GM12878 (cell line): ENCODE results near the gene NUDT16. TPM values are rescaled to one million over a fixed set of nuclear protein-coding genes. Genes with fewer than 3 reads are reported as not detected.

Experiments used
- ATF2 ChIP-seq: IDR thresholded peaks from 2 replicates; pipeline ENCODE4 v1.6.1; 2012; ENCODE audit warnings: low read length, inconsistent platforms
- BCL3 ChIP-seq: IDR thresholded peaks from 2 replicates; pipeline ENCODE4 v1.6.1; 2011; ENCODE audit warnings: borderline replicate concordance, low read depth, mild to moderate bottlenecking, moderate library complexity, low read length; ENCODE audit not compliant: insufficient read depth, poor library complexity, severe bottlenecking
- JUND ChIP-seq: IDR thresholded peaks from 2 replicates; pipeline ENCODE4 v1.6.1; 2012; ENCODE audit warnings: low read depth, mild to moderate bottlenecking, low read length, improper control_type of control experiment, moderate library complexity
- SMAD1 ChIP-seq: fragments of 450-650 bp; IDR thresholded peaks from 2 replicates; pipeline ENCODE4 v1.6.1; 2018; ENCODE audit warnings: mild to moderate bottlenecking, low read depth; ENCODE audit not compliant: partially characterized antibody
- SMAD5 ChIP-seq: IDR thresholded peaks from 2 replicates; pipeline ENCODE4 v1.6.1; 2016; ENCODE audit warnings: antibody characterized with exemption, low read depth
- SREBF2 ChIP-seq: IDR thresholded peaks from 2 replicates; pipeline ENCODE4 v1.6.1; 2012; ENCODE audit warnings: mild to moderate bottlenecking, low read length
- polyA plus RNA-seq, 11 experiments: library from polyadenylated mRNA; depleted of rRNA in 4 of 11; unstranded in 6 of 11; stranded (reverse) in 5 of 11; fragments of >200 nt; fragmentation: Nextera tagmentation in 4 of 11; fragmentation: Illumina TruSeq in 1 of 11; extraction: Ambion mirVana in 4 of 11; extraction: Trizol in 1 of 11; gene quantifications; 1 replicate in 1 of 11; 2 replicates in 10 of 11; pipeline versions ENCODE4 v1.2.1 to v1.2.3, GENCODE V29; 2011 to 2016; ENCODE audit warnings: inconsistent platforms in 2 of 11, missing spikeins in 2 of 11, low read depth in 1 of 11
- total RNA-seq, 4 experiments: library from RNA; depleted of rRNA in 3 of 4; stranded (reverse); fragments of >200 nt in 3 of 4; fragmentation: Illumina TruSeq in 1 of 4; extraction: Trizol in 1 of 4; gene quantifications; 2 replicates each; pipeline versions ENCODE4 v1.2.1 to v1.2.3, GENCODE V29; 2013 to 2021
- TF ChIP-seq, protein P1 (sequence below), 3 experiments: IDR thresholded peaks in 2 of 3; conservative IDR thresholded peaks in 1 of 3; 2 replicates each; pipeline ENCODE4 v1.5.1; 2011; ENCODE audit warnings: low read depth in 3 of 3, low read length in 3 of 3, mild to moderate bottlenecking in 3 of 3, control low read depth in 2 of 3, moderate library complexity in 2 of 3, inconsistent platforms in 1 of 3, mixed read lengths in 1 of 3; ENCODE audit not compliant: control insufficient read depth in 2 of 3, insufficient read depth in 1 of 3; ENCODE audit errors: extremely low read depth in 1 of 3

NUDT16 gene
- total and polyA plus RNA-seq, 10 of the 15 experiments (the other 5 are each of a cell fraction or from before 2014, with no cell fraction given) = 1.4 to 16.6 (median 10.4) TPM

DNA sequence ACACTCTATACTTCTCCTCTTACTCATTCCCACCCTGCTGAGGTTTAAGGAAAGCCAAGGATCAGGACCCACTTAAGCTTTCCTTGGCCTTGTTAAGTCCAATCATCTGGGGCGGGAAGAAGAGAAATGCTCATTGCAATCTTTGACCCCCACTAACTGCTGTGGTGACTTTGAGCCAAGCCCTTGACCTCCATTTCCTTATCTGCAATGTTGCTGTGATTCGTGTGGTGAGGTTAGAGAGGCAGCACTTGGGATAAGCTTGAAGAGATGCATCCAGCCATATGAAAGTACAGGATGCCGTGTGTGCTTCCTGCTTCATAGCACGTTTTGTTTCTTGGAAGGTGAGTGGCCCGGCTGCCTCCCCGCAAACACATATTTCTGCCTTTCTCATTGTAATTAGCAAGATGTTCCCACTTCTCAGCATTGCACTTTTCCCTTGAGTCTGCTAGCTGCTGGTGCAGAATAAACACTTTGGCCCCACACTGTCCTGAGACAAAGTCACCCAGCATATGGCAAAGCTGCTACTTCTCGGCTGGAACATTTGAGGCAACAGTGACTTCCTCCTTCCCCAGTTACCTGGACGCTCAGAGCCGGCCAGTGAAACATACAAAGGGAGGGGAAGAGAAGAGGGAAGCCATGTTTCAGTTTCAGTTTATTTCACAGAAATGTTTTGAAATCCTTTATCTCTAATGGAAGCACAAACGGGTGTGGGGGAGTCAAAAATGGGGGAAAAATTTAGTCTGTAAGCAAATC lies 10.5 kb upstream of the NUDT16 start (continued):
- TF ChIP-seq ATF2 (no peak), SMAD5 (no peak), SREBF2 (no peak), JUND (no peak), BCL3 (no peak), SMAD1 (no peak)
- TF ChIP-seq, protein P1, sequence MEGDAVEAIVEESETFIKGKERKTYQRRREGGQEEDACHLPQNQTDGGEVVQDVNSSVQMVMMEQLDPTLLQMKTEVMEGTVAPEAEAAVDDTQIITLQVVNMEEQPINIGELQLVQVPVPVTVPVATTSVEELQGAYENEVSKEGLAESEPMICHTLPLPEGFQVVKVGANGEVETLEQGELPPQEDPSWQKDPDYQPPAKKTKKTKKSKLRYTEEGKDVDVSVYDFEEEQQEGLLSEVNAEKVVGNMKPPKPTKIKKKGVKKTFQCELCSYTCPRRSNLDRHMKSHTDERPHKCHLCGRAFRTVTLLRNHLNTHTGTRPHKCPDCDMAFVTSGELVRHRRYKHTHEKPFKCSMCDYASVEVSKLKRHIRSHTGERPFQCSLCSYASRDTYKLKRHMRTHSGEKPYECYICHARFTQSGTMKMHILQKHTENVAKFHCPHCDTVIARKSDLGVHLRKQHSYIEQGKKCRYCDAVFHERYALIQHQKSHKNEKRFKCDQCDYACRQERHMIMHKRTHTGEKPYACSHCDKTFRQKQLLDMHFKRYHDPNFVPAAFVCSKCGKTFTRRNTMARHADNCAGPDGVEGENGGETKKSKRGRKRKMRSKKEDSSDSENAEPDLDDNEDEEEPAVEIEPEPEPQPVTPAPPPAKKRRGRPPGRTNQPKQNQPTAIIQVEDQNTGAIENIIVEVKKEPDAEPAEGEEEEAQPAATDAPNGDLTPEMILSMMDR (IDR thresholded peaks at IDR 0.05 in 2 of 3, conservative IDR thresholded peaks at IDR 0.05 in 1 of 3; ENCODE audit: control insufficient read depth in 2 of 3, extremely low read depth in 1 of 3, insufficient read depth in 1 of 3, low read depth in 3 of 3, low read length in 3 of 3) = no peak
- TF ChIP-seq, all 136 proteins: peak for 0
